Measurements from ENCODE around the gene TEX53.

DNA sequence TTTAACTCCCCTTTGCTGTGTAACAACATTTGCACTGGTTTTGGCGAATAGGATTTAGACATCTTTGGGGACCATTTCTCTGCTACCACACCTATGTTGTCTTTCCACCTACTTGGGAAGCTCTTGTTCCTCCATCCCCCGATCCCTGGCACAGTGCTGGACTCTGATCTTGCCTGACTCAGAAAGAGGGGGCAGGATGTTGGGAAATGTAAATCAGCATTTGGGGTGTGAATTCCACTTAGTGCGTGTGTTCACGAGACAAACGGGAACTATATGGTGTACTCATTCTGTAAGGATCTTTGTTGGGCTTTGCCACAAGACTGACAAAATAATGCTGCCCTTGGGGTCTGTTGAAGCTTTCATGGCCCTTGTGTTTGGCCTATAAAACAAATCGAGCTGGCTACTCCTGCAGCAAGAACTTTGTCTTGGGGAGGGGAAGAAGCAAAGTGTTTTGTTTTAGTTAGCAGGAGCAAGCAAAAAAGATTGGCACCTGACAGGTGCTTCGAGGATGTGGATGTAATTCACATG lies 28.0 kb downstream of the TEX53 start:
- TF ChIP-seq, protein P1, sequence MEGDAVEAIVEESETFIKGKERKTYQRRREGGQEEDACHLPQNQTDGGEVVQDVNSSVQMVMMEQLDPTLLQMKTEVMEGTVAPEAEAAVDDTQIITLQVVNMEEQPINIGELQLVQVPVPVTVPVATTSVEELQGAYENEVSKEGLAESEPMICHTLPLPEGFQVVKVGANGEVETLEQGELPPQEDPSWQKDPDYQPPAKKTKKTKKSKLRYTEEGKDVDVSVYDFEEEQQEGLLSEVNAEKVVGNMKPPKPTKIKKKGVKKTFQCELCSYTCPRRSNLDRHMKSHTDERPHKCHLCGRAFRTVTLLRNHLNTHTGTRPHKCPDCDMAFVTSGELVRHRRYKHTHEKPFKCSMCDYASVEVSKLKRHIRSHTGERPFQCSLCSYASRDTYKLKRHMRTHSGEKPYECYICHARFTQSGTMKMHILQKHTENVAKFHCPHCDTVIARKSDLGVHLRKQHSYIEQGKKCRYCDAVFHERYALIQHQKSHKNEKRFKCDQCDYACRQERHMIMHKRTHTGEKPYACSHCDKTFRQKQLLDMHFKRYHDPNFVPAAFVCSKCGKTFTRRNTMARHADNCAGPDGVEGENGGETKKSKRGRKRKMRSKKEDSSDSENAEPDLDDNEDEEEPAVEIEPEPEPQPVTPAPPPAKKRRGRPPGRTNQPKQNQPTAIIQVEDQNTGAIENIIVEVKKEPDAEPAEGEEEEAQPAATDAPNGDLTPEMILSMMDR (IDR thresholded peaks at IDR 0.05) = no peak
- no peak for TF ChIP-seq POLR2A (IDR thresholded peaks at IDR 0.05)

Measured in right lobe of liver (tissue), 4 donors.